ENCODE data around the gene PAPOLB. TPM values are rescaled to one million over a fixed set of nuclear protein-coding genes. Genes with fewer than 3 reads are reported as not detected.

Gene PAPOLB
- total and polyA plus RNA-seq, 7 donors, result 0.03 to 1.1 (median 0.38) TPM; not detected in 3

DNA sequence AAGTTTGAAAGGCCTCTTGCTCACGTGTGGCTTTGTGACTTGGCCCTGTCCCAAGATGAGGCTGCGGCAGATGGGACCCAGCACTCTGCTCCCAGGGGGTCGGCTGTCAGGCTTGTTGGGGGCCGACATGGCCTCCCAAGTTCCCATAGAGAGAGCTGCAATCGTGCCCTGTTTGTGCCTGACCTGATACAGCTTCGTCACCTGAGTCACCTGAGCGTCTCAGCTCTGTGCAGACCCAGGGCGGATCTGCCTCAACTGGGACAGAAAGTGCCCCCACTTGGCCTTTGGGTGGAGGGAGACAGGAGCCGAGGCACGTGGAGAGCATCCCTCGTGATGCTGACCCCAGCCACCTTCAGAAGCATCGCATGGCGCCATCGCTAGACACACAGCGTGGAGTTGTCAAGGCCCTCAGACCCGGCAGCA, 21.7 kb downstream of the PAPOLB start:
- no peak overlapping the region for H3K27ac ChIP-seq
- TF ChIP-seq POLR2A (IDR thresholded peaks at IDR 0.05), result no peak
- TF ChIP-seq POLR2AphosphoS5 (IDR thresholded peaks at IDR 0.05), result no peak
- TF ChIP-seq EP300 (IDR thresholded peaks at IDR 0.05), result no peak
- TF ChIP-seq, protein P1, sequence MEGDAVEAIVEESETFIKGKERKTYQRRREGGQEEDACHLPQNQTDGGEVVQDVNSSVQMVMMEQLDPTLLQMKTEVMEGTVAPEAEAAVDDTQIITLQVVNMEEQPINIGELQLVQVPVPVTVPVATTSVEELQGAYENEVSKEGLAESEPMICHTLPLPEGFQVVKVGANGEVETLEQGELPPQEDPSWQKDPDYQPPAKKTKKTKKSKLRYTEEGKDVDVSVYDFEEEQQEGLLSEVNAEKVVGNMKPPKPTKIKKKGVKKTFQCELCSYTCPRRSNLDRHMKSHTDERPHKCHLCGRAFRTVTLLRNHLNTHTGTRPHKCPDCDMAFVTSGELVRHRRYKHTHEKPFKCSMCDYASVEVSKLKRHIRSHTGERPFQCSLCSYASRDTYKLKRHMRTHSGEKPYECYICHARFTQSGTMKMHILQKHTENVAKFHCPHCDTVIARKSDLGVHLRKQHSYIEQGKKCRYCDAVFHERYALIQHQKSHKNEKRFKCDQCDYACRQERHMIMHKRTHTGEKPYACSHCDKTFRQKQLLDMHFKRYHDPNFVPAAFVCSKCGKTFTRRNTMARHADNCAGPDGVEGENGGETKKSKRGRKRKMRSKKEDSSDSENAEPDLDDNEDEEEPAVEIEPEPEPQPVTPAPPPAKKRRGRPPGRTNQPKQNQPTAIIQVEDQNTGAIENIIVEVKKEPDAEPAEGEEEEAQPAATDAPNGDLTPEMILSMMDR (IDR thresholded peaks at IDR 0.05), result no peak
- no peak for DNase-seq
- H3K4me3 ChIP-seq, result no peak overlapping the region
- H3K27me3 ChIP-seq, result no peaks in the 10 kb centered on the region
- WGBS, 2 donors, result 85 to 86% methylated on average over 16 of the region's 16 CpGs
- H3K4me1 ChIP-seq, result no peaks in the 10 kb centered on the region
- intact Hi-C loops (cut with DNase I), result no loop called here
- no peaks in the 10 kb centered on the region for H3K9me3 ChIP-seq
- H3K36me3 ChIP-seq, result no peaks in the 10 kb centered on the region

DNA sequence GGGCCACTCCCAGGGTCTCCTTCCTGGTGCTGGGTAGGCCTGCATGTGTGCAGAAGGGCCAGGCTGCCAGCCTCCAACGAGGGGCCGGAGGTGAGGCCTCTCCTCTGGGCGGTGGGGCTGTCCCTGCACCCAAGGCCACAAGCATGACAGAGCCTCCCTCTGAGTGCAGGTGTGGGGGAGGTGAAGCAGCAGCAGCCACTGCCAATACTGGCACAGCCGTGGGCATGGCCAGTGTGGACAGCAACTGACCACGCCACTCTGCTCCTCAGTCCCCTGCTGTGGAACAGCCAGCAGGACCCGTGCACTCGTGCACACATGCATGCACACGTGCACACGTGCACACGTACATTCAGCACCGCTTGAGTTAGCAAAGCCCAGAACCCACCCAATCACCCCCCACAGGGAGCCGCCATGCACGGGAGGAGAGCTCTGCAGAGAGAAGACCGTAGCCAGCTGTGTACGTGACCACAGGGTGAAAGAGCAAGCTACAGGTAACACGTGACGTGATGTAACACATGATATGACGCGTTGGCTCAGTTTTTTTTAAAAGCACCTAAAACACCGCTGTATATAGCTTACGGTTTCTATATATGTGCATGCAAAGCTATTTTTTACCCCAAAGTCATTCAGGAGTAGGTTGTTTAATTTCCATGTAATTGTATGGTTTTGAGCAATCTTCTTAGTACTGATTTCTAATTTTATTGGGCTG, 23.1 kb downstream of the PAPOLB start:
- WGBS, 2 donors, result 90 to 95% methylated on average over 21 of the region's 21 CpGs
- H3K27me3 ChIP-seq, result no peaks in the 10 kb centered on the region
- no peak overlapping the region for H3K4me3 ChIP-seq
- no peak for DNase-seq
- H3K36me3 ChIP-seq, result no peaks in the 10 kb centered on the region
- H3K4me1 ChIP-seq, result no peaks in the 10 kb centered on the region
- intact Hi-C loops (cut with DNase I), result loop anchor here (10.0 kb wide), 1 partner anchor 246 kb away; no protein-coding TSS in a partner anchor
- no peaks in the 10 kb centered on the region for H3K9me3 ChIP-seq
- H3K27ac ChIP-seq, result no peak overlapping the region
- no peak for TF ChIP-seq EP300 (IDR thresholded peaks at IDR 0.05)
- TF ChIP-seq, protein P1 (IDR thresholded peaks at IDR 0.05), result no peak
- TF ChIP-seq POLR2AphosphoS5 (IDR thresholded peaks at IDR 0.05), result no peak
- no peak for TF ChIP-seq POLR2A (IDR thresholded peaks at IDR 0.05)

DNA sequence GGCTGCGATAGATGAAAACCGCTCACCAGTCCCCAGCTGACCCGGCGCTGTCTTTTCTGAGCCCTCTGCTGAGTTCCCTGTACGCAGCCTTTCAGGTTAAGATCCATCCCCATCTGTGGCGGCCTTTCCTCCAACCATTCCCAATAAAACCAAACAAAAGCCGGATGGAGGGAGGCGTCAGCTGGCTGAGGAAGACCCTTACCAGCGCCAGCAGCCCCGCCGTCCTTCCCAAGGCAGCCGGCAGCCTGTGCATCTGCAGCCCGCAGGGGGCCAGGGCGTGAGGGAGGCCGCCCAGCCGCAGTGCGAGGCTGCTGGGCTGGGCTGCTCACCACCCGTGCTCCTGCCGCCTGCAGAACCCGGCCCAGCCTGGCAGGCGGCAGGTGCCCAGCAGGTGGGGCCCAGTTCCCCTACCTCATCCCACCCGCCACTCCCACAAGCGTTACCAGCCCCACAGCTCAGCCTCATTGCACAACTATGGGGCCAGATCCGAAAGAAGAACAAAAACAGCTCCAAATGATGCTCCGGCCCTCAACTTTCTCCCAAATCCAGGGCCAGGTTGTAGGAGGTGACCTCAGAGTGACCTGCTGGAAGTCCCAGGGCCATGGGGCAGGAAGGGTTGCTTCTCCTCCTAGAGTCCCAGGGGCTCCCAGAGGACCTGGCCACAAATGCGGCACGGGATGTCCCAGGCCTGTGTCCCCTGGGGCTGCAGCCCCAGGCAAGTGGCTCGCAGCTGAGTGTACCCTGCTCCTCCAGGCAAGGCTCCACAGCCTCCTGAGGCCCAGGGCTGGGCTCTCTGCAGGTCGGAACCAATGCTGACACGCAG, 23.8 kb downstream of the PAPOLB start:
- H3K4me1 ChIP-seq, result no peaks in the 10 kb centered on the region
- TF ChIP-seq POLR2A (IDR thresholded peaks at IDR 0.05), result no peak
- TF ChIP-seq, protein P1 (IDR thresholded peaks at IDR 0.05), result no peak
- no peak for TF ChIP-seq EP300 (IDR thresholded peaks at IDR 0.05)
- no peak for TF ChIP-seq POLR2AphosphoS5 (IDR thresholded peaks at IDR 0.05)
- WGBS, 2 donors, result 70 to 79% methylated on average over 30 of the region's 30 CpGs
- no peak overlapping the region for H3K4me3 ChIP-seq
- no peaks in the 10 kb centered on the region for H3K36me3 ChIP-seq
- H3K9me3 ChIP-seq, result no peaks in the 10 kb centered on the region
- intact Hi-C loops (cut with DNase I), result loop anchor here (10.0 kb wide), 1 partner anchor 247 kb away; no protein-coding TSS in a partner anchor
- peak; percentile 46 for DNase-seq
- no peaks in the 10 kb centered on the region for H3K27me3 ChIP-seq
- no peak overlapping the region for H3K27ac ChIP-seq

DNA sequence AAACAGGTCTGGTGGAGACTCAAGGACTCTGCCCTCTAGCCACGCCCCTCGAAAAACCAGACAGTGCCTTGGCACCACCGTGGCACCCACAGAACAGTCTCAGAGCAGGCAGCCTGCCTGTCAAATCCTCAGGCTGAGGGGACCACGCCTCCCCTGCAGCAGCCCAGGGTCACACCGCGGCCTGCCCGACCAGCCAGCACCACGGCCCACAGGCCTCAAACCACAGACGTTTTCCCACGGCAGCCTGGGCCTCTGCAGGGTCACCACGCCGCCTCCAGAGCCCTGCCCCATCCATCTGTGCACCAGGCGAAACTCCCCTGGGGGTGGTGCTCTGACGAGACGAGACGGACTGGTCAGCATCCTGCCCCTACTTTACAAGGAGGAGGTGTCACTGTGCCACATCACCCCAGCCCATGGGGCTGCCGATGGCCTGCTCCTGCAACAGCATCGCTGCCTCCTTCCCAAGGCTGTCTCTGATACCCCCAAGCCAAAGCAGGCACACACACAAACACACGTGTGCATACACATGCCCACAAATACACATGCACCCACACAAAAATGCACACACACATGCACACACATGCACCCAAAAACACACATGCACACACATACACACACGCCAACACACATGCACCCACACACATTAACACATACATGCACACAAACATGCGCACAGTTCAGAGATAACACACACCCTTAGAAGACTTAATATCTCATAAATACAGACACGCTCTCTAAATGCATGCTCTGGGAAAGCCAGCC, 24.6 kb downstream of the PAPOLB start:
- DNase-seq, result peak; percentile 52
- 59 to 72% methylated on average over 22 of the region's 22 CpGs for WGBS, 2 donors
- intact Hi-C loops (cut with DNase I), result loop anchor here (10.0 kb wide), 1 partner anchor 248 kb away; no protein-coding TSS in a partner anchor

More for the DNA sequence above, 24.6 kb downstream of the PAPOLB start:
- H3K36me3 ChIP-seq, result no peaks in the 10 kb centered on the region
- no peaks in the 10 kb centered on the region for H3K4me1 ChIP-seq
- no peak overlapping the region for H3K27ac ChIP-seq
- TF ChIP-seq, protein P1 (IDR thresholded peaks at IDR 0.05), result no peak
- TF ChIP-seq POLR2A (IDR thresholded peaks at IDR 0.05), result no peak
- TF ChIP-seq POLR2AphosphoS5 (IDR thresholded peaks at IDR 0.05), result no peak
- no peak for TF ChIP-seq EP300 (IDR thresholded peaks at IDR 0.05)
- H3K4me3 ChIP-seq, result no peak overlapping the region
- no peaks in the 10 kb centered on the region for H3K9me3 ChIP-seq
- no peaks in the 10 kb centered on the region for H3K27me3 ChIP-seq
